Amygdala (tissue), 56 donors: ENCODE data around the gene CRTAC1.

Experiments
- DNase-seq, 56 donors: peaks; one replicate each; lab custom pipeline; 2025; lab: John Stamatoyannopoulos, UW

CRTAC1 gene

GRCh38 chr10:97820096-97820704 is 210.2 kb downstream of the CRTAC1 start:
- no peak for DNase-seq

- no peak for DNase-seq
Observed at GRCh38 chr10:97818572-97818971, 211.8 kb downstream of the CRTAC1 start.

DNA sequence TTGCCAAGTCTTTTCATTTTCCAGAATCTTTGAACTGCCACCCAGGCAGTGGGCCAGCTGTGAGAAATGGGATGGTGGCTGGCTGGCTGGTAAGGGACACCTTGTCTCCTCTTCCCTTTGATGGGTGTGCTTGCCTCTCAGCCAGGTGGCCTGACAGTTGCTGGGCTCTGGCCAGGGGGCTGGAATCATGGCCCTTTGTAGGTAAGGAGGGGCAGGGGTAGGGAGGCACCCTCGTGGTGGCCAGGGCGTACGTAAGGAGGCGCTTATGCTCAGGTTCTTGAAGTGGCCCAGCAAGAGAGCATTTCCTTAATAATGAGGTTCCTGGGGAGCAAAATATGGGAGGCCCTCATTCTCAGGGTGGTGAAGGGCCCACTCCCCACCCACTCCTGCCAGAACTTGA is 213.8 kb downstream of the CRTAC1 start:
- no peak for DNase-seq
